Skin epidermis (tissue), 12 donors: Measurements from ENCODE around the gene FNDC7.
"Not testable (repeated sequence)": the region's sequence is repeated elsewhere in the genome, so short reads cannot be mapped to it uniquely, and the experiment has no call there.

Source experiments
- H3K27ac ChIP-seq, 21 experiments: fragments of 200-600 bp; sonication (generic) in 11 of 21; one replicate each; pipeline ENCODE4 v1.5.0; 2020; ENCODE audit warnings: mild to moderate bottlenecking in 3 of 21, inconsistent platforms in 2 of 21, moderate library complexity in 2 of 21
- H3K4me3 ChIP-seq, 7 experiments: fragments of 200-600 bp; sonication (generic) in 2 of 7; one replicate each; pipeline ENCODE4 v1.5.0; 2020; ENCODE audit warnings: inconsistent platforms in 2 of 7, mild to moderate bottlenecking in 2 of 7, moderate library complexity in 1 of 7

The FNDC7 gene

DNA sequence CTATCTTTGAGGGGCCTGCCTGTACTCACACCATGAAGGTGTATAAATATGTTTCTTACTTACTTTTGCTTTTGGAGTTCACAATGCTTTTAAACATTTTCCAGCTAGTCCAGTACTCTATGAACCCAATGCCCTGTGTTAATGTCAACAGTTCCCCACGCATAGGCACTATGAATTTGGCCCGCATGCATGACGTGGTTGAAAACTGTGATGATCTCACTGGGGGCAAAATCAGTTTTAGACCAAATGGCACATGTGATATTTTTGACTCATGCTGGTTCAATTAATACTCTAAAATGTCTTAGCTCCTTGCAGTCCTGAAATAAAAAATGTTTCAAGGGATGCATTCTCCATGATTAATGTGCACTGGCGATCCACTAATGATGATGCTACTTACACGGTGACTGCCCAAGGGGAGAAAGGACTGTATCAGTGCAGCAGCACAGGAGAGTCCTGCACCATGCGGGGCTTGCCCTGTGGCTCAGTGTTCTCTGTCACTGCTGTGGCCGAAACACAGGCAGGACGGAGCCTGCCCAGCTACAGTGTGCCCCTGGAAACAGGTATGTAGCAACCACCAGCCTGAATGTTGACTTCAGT is 15.7 kb downstream of the FNDC7 start:
- Histone ChIP-seq H3K4me3 (no peak overlapping the region), H3K27ac (no peak overlapping the region)

DNA sequence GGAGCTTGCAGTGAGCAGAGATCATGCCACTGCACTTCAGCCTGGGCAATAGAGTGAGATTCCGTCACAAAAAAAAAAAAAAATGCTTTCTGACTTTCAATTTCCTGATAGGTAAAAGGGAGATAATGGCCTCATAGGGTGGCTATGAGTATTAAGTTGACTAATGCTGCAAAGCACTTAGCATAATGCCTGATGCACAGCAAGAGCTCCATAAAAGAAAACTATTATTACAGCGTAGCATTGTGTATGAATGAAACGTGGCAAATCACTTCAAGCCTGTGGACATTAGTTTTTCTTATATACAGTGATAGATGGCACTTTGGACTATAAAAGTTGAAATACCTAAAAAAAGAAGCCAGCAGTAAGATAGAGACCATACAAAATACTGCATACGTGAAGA is 16.8 kb downstream of the FNDC7 start:
- no peak overlapping the region for H3K4me3 ChIP-seq
- H3K27ac ChIP-seq = no peak overlapping the region

DNA sequence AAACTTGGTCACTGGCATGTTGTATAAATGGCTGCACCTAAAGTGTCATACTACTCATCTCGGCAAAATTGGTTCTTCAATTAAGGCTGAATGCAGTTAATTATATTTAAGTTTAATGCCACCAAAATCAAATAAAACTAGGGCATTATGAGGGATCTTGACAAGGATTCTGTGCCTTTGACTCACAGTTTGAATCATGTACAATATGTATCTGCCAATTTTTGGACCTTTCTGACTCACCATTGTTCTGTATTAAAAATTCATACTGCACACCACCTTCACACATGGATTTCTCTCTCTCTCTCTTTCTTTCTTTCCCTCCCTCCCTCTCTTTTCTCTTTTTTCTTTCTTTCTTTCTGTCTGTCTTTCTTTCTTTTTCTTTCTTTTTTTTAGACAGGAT is 19.7 kb downstream of the FNDC7 start:
- no peak overlapping the region for H3K27ac ChIP-seq
- H3K4me3 ChIP-seq = no peak overlapping the region

DNA sequence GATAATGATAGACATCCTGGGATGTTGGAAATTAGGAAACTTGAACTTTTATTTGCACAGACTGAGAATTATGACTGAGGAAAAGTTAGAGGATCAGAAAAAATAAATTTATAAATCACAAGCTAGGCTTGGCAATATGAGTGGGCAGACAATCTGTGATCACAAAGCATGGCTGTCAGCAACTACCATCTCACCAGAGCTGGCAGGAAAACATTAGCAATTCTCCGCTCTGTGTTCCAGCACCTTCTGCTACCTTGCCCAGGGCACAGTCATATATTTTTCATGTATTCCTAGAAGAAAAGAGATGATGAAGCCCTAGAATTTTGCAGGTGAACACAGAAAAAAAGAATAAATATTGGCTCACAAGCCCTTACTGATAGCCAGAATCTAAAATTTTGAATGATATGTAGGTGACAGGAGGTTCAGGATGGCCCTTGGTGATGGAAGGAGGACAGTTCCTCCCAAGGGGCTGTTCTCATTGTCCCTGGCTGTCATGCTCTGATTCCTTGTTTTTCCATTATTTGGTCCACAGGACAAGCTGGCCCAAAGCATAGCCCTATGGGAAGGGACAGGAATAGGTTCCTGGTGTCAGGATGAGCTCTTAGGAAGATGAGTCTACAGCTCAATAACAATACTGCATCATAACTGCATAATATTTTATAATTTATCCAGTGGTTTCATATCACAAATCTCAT is 21.6 kb downstream of the FNDC7 start:
- H3K27ac ChIP-seq = no peak overlapping the region
- H3K4me3 ChIP-seq = no peak overlapping the region

DNA sequence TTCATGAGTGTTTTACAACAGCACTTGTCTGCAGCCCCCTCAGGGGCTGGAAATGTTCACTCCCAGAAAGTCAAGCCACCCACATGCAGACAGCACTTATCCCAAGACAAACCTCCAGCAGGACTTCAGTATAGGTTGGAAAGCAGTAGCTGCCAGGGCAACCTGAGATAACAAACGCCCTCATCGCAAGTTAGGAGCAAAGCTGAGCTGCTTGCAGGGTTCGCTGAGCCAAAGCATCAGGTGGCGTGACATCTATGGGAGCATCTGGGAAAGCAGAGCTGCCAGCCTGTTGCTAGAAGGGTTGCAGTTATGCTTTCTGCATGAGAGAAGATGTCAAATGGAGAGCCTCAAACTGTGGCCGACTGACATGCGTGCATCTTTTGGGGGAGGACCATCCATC is 29.5 kb downstream of the FNDC7 start:
- H3K4me3 ChIP-seq = no peak overlapping the region
- H3K27ac ChIP-seq = no peak overlapping the region

DNA sequence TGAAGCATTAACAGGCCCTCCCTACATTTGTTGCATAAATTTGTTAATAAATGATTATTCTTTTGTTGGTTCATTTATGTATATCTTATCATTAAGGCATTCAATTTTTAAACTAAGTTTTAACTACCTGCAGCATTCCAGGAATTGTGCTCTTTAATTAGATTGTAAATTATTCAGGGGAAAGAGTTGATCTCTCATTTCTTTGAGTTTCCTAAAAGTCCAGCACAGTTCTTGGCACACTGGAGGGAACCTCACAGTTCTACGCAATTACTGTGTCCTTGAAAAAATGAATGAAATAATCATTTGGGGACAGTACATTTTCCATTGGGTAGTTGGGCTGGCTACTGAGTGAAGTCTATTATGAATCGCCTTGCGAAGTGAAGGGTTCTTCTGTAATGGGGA is 33.3 kb downstream of the FNDC7 start:
- Histone ChIP-seq H3K27ac (peak overlapping the region in 14 of 21 experiments; percentile 17 to 99 (median 96)), H3K4me3 (peak overlapping the region in 2 of 7 experiments; percentile 61 to 80)

DNA sequence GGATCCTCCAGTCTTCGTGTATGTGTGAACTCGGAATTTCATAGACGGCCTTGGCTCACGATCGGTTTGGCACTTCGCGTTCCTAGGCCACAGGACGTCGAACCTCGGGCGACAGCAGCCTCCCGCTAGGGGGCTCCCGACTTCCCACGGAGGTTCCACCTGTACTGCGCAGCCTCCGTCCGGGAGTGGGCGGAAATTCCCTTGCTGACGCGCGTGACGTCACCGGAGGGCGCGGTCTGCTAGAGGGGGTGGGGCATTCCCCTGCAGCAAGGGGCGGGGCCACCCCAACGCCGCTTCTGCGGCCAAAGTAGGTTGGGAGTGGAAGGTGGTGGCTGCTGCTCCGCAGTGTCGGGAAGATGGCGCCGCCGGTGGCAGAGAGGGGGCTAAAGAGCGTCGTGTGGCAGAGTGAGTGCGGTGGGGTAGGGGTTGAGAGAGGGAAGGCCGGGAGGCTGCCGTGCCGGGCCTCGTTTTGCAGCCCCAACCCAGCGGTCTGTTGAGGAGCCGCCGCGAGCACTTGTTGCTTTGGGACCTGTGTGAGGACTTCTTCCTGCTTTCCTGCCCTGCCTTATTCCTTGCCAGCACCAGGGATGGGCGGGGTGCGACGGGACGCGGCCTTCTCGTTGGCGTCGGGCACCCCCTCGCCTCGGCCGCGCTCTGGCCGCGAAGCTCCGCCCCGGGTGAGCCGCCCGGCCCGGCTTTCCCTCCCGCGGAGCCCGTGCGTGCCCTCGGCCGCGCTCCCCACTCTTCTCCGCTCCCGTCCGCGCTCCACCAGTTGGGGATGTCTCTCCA is 33.9 kb downstream of the FNDC7 start, which contains the start of gene STXBP3:
STXBP3 (plus strand) TSS at position 293 of the 789 bp plus-strand sequence; CDS start at position 357, 64 bp downstream.
- Histone ChIP-seq H3K4me3 (peak within 1 kb of the TSS; percentile 61 to 91 (median 82)), H3K27ac (peak within 1 kb of the TSS; percentile 87 to 99 (median 97))

GRCh38 chr1:108747171-108747850 is 34.6 kb downstream of the FNDC7 start:
- peak overlapping the region; percentile 61 to 91 (median 82) for H3K4me3 ChIP-seq
- H3K27ac ChIP-seq = peak overlapping the region; percentile 87 to 99 (median 97)

DNA sequence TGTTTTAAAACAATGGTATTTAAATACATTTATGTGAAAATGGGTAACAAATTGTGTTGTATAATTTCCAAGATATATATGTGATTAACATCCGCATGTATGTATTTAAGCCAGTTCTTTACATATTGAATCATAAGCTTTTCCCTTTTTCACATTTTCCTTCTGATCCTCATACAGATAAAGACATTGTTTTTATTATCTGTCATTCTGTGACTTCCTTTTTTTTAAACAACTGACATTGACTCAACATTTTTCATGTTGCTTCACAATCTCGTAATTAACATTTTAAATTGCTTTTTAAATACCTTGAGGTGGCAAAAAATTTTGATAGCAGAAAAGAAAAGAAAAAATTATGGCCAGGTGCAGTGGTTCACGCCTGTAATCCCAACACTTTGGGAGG is 35.2 kb downstream of the FNDC7 start:
- Histone ChIP-seq H3K27ac (peak overlapping the region in 6 of 21 experiments; percentile 96 to 98 (median 97)), H3K4me3 (peak overlapping the region in 2 of 7 experiments; percentile 82 to 84)

GRCh38 chr1:108749081-108749480 is 36.4 kb downstream of the FNDC7 start:
- Histone ChIP-seq H3K27ac (no peak overlapping the region), H3K4me3 (no peak overlapping the region)

DNA sequence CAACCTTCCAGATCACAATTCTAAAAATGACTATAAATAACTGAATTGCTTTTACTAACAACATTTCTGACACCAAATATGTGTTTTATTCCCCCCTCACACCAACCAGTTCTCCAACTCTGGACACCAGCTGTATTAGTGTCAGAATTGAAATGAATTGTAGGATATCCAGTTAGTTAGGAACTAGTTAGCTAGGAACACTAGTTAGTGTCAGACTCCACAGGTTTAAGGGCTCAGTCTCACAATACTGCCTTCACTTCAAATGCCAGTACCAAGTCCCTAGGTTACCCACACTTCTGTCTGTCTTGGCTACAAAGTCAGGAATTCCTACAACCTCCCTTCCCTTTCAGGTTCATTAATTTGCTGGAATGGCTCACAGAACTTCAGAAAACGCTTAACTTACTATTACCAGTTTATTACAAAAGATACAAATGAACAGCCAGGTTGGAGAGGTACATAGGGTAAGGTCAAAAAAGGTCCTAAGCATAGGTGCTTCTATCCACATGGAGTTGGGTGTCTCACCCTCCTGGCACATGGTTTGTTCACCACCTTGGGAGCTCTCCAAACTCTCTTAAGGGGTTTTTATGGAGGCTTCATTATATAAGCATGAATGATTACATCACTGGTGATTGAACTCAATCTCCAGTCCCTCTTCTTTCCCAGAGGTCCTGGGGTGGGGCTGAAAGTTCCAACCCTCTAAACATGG is 37.9 kb downstream of the FNDC7 start:
- Histone ChIP-seq H3K27ac (no peak overlapping the region), H3K4me3 (no peak overlapping the region)

- H3K27ac ChIP-seq = no peak overlapping the region
- no peak overlapping the region for H3K4me3 ChIP-seq
Measured at GRCh38 chr1:108753363-108753762, 40.7 kb downstream of the FNDC7 start.

DNA sequence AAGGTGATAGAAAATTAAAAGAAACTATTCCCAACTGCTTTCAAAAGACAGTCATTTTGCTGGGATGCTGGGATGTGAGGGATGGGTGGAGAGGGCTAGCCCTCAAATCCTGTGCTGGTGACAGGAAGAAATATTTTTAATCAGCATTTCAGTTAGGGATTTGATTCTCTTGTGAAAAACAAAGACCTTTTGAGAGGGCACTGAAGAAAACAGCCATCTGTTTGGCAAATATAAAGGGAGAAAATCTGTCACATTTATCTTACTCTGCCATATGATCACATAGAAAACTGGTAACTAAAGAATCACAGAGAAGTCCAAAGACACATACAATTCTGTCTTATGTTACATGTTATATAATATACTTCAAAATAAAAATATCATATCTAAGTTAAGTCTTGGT is 46.1 kb downstream of the FNDC7 start:
- H3K4me3 ChIP-seq = no peak overlapping the region

DNA sequence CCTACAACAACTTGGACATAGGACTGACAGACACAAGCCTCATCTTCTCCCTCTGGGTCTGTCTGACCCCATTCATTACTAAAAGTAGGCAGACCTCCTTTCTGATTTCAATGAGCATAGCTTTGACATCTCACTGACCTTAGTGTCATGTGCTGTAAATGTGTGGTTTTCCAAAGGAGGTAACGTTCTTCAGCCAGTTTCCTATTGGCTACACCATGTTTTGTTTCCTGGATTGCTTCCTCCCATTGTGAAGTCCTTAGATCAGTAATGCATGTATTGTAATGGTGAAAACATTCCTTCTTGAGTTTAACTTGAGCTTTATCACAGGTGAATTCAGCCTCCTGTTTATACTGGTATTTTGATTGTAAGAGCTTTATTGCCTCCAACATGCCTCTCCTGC is 54.4 kb downstream of the FNDC7 start:
- Histone ChIP-seq H3K27ac (no peak overlapping the region), H3K4me3 (no peak overlapping the region)

More for the DNA sequence above, 46.1 kb downstream of the FNDC7 start:
- H3K27ac ChIP-seq = no peak overlapping the region

DNA sequence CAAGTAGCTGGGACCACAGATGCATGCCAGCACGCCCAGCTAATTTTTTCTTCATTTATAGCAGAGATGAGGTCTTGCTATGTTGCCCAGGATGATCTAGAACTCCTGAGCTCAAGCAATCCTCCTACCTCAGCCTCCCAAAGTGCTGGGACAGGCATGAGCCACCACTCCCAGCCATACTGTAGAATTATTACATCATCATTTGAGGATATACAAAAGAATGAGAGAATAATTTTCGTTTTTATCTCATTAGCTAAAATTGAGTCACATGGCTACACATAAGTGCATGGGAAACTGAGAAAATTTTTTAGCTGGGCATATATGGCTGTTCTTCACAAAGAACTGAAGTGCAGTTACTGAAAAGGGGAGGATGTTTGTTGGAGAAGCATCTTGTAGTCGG is 55.0 kb downstream of the FNDC7 start:
- no peak overlapping the region for H3K4me3 ChIP-seq
- H3K27ac ChIP-seq = no peak overlapping the region

DNA sequence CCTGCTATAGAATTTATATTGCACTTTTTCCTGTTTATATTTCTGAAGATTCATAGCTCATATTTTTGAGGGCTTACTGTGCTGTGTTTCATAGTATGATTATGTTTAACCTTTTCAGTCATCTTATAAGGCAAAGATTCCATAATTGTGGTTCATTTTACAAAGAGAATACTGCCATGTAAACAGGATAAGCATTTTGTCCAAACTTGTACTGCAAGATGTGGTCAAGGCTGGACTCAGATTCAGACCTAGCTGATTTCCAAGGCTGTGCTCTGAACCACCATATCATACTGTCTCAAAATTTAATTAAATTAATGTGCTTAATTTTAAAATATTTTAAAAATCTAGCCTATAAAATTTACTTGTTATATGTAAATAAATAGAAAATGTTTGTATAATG is 65.1 kb downstream of the FNDC7 start:
- Histone ChIP-seq H3K27ac (no peak overlapping the region), H3K4me3 (no peak overlapping the region)

DNA sequence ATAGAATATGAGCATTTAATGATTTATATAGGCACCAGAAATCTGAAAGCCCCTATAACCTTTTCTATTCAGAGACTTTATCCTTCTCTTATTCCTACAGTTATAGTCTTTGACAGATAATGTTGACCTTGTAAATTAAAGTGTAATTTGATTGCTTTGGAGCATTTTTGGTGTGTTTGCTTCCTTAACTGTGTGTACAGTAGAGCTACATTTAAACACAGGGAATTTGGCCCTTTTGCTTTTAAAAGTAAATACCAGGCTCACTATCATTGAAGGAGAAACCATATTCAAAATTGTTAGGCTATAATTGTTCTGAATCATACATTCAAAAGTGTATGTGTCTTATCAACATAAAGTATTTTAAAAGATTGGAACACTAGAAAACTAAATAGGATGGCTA is 66.7 kb downstream of the FNDC7 start:
- no peak overlapping the region for H3K4me3 ChIP-seq

GRCh38 chr1:108780937-108781574 is 68.3 kb downstream of the FNDC7 start:
- Histone ChIP-seq H3K4me3 (no peak overlapping the region), H3K27ac (no peak overlapping the region)

More for the DNA sequence above, 66.7 kb downstream of the FNDC7 start:
- no peak overlapping the region for H3K27ac ChIP-seq

GRCh38 chr1:108781575-108781944 is 68.9 kb downstream of the FNDC7 start:
- not testable (repeated sequence) for H3K27ac ChIP-seq, H3K4me3 ChIP-seq
